K562 (cell line): ENCODE measurements around the gene TDRD9. TPM values are rescaled to one million over a fixed set of nuclear protein-coding genes. Genes with fewer than 3 reads are reported as not detected.

Experiments used
- ATAC-seq: fragments of 200-7000 bp; cut with Tn5 transposase; 3 replicates; pipeline ENCODE4 v1.9.1; 2020; ENCODE audit warnings: moderate library complexity
- BruUV-seq: library from RNA; stranded (reverse); fragments of 400-500 nt; replicated peaks from 2 replicates; lab custom pipeline; 2021; lab: Mats Ljungman, UMichigan
- CTCF ChIA-PET: fragments of 300-600 bp; formaldehyde crosslinking; extraction: SDS; loops from one replicate; lab custom pipeline; 2021; ENCODE audit warnings: low intra/inter-chr PET ratio; lab: Yijun Ruan, JAX
- POLR2A ChIA-PET: fragments of 300-600, 350-650 bp; sonication (Branson Sonifier 250); formaldehyde crosslinking; extraction: SDS; loops from one replicate; lab custom pipeline; 2021; ENCODE audit warnings: antibody characterized with exemption, inconsistent platforms; lab: Yijun Ruan, JAX
- DNase-seq, 4 experiments: peaks; one replicate each; pipeline versions ENCODE4 v3.0.0 to v3.0.0-alpha.2; 2011 to 2018; ENCODE audit warnings: low spot score in 3 of 4, mixed read lengths in 3 of 4; ENCODE audit errors: extremely low read depth in 1 of 4
- FAIRE-seq: peaks from 2 replicates; lab custom pipeline; 2011; peaks lifted over from hg19 to GRCh38; lab: Jason Lieb, UNC
- H2AFZ ChIP-seq: 2 replicates; pipeline ENCODE4 v1.6.0; 2011; ENCODE audit warnings: low read depth, low read length, control low read depth, inconsistent platforms
- H3K27ac ChIP-seq: fragments of 200-600 bp; 3 replicates; pipeline ENCODE4 v1.8.0; 2011; ENCODE audit warnings: low read depth, mild to moderate bottlenecking, control low read depth, inconsistent platforms, low read length, moderate library complexity, mixed read lengths; ENCODE audit errors: extremely low read depth
- H3K27me3 ChIP-seq, 2 experiments: fragments of 300-600 bp in 1 of 2; 2 replicates in 1 of 2; 3 replicates in 1 of 2; pipeline versions ENCODE4 v1.6.0 to v1.8.0; 2011; ENCODE audit warnings: inconsistent platforms in 2 of 2, low read length in 2 of 2, mild to moderate bottlenecking in 1 of 2, mixed read lengths in 1 of 2, moderate library complexity in 1 of 2; ENCODE audit not compliant: control insufficient read depth in 2 of 2, insufficient read depth in 2 of 2
- H3K36me3 ChIP-seq: fragments of 300-600 bp; 3 replicates; pipeline ENCODE4 v1.8.0; 2011; ENCODE audit warnings: mild to moderate bottlenecking, low read length, inconsistent platforms; ENCODE audit not compliant: control insufficient read depth, insufficient read depth
- H3K4me1 ChIP-seq, 2 experiments: fragments of 200-600 bp in 1 of 2; replicated peaks in 1 of 2; 2 replicates in 1 of 2; 3 replicates in 1 of 2; pipeline versions ENCODE4 v1.5.1 to v1.8.0; 2011; ENCODE audit warnings: inconsistent platforms in 2 of 2, low read length in 2 of 2, mild to moderate bottlenecking in 1 of 2, mixed read lengths in 1 of 2, moderate library complexity in 1 of 2; ENCODE audit not compliant: control insufficient read depth in 2 of 2, insufficient read depth in 2 of 2
- H3K4me2 ChIP-seq: 2 replicates; pipeline ENCODE4 v1.6.1; 2011; ENCODE audit warnings: low read length, control low read depth, inconsistent platforms, mixed read lengths; ENCODE audit not compliant: insufficient read depth
- H3K4me3 ChIP-seq: fragments of 200-600 bp; sonication (generic), shearing (Covaris generic); 2 replicates; pipeline ENCODE4 v1.5.1; 2016; ENCODE audit warnings: control low read depth, inconsistent platforms
- H3K79me2 ChIP-seq: fragments of 200-600 bp; 3 replicates; pipeline ENCODE4 v1.8.0; 2011; ENCODE audit warnings: low read length, inconsistent platforms; ENCODE audit not compliant: control insufficient read depth, insufficient read depth
- H3K9ac ChIP-seq, 2 experiments: 2 replicates each; pipeline versions ENCODE4 v1.6.0 to v1.6.1; 2011; ENCODE audit warnings: low read depth in 2 of 2, low read length in 2 of 2, control low read depth in 1 of 2, inconsistent platforms in 1 of 2, mild to moderate bottlenecking in 1 of 2, mixed read lengths in 1 of 2; ENCODE audit not compliant: insufficient read depth in 1 of 2
- H3K9me1 ChIP-seq: one replicate; pipeline ENCODE4 v1.6.0; 2011; ENCODE audit warnings: inconsistent platforms, mild to moderate bottlenecking, low read length, moderate library complexity; ENCODE audit not compliant: control insufficient read depth, insufficient read depth
- H3K9me3 ChIP-seq: replicated peaks from 2 replicates; pipeline ENCODE4 v1.5.1; 2011; ENCODE audit warnings: low read depth, low read length, inconsistent platforms; ENCODE audit not compliant: control insufficient read depth, insufficient read depth
- H4K20me1 ChIP-seq: replicated peaks from 2 replicates; pipeline ENCODE4 v1.6.1; 2011; ENCODE audit warnings: low read length, inconsistent platforms, mixed read lengths; ENCODE audit not compliant: control insufficient read depth, insufficient read depth
- HDAC2 ChIP-seq: fragments of 450-650 bp; IDR thresholded peaks from 2 replicates; pipeline ENCODE4 v1.6.1; 2016; ENCODE audit warnings: mild to moderate bottlenecking
- KAT8 ChIP-seq: fragments of 450-650 bp; IDR thresholded peaks from 2 replicates; pipeline ENCODE4 v1.6.1; 2016; ENCODE audit warnings: low read depth, mild to moderate bottlenecking
- KLF16 ChIP-seq: IDR thresholded peaks from 2 replicates; pipeline ENCODE4 v1.6.1; 2016; ENCODE audit warnings: antibody characterized with exemption
- MEIS2 ChIP-seq: fragments of 450-650 bp; IDR thresholded peaks from 2 replicates; pipeline ENCODE4 v1.6.1; 2014; ENCODE audit warnings: mild to moderate bottlenecking; ENCODE audit not compliant: partially characterized antibody
- NKRF ChIP-seq: fragments of 450-650 bp; IDR thresholded peaks from 2 replicates; pipeline ENCODE4 v1.6.1; 2016; ENCODE audit warnings: borderline replicate concordance
- RFX7 ChIP-seq: fragments of 250-450 bp; sonication (Bioruptor Pico); IDR thresholded peaks from 2 replicates; pipeline ENCODE4 v1.5.1; 2021; ENCODE audit warnings: mild to moderate bottlenecking
- SNAPC5 ChIP-seq: fragments of 250-450 bp; sonication (Bioruptor Pico); IDR thresholded peaks from 2 replicates; pipeline ENCODE4 v1.8.0; 2021; ENCODE audit warnings: moderate library complexity, mild to moderate bottlenecking, inconsistent platforms
- TCF7 ChIP-seq: sonication (generic); IDR thresholded peaks from 2 replicates; pipeline ENCODE4 v1.6.1; 2016; ENCODE audit warnings: antibody characterized with exemption, borderline replicate concordance
- ZEB2 ChIP-seq: fragments of 450-650 bp; IDR thresholded peaks from 2 replicates; pipeline ENCODE4 v1.6.1; 2016
- ZKSCAN8 ChIP-seq: fragments of 200-800 bp; sonication (Bioruptor generic); IDR thresholded peaks from 2 replicates; pipeline ENCODE4 v1.6.1; 2016; ENCODE audit warnings: missing genetic modification characterization, missing compliant biosample characterization
- ZNF507 ChIP-seq: conservative IDR thresholded peaks from 2 replicates; pipeline ENCODE4 v1.6.1; 2017; ENCODE audit warnings: missing genetic modification characterization, missing compliant biosample characterization
- ZNF644 ChIP-seq: fragments of 200-800 bp; sonication (Bioruptor generic); IDR thresholded peaks from 2 replicates; pipeline ENCODE4 v1.6.1; 2016; ENCODE audit warnings: low read depth, missing genetic modification characterization, missing compliant biosample characterization
- ZNF75A ChIP-seq: fragments of 450-650 bp; formaldehyde crosslinking; IDR thresholded peaks from 2 replicates; pipeline ENCODE4 v1.4.0; 2020; ENCODE audit warnings: mild to moderate bottlenecking
- WGBS: fragments of 100-300 bp; shearing (Covaris generic); methylation state at CpG from one replicate; pipeline ENCODE4 v1.1.6; 2016; ENCODE audit warnings: low coverage, mixed read lengths; ENCODE audit not compliant: insufficient coverage; ENCODE audit errors: missing lambda C conversion rate; 5-methylcytosine and 5-hydroxymethylcytosine counted together
- in situ Hi-C: fragments of 300-500 bp; cut with MboI; formaldehyde crosslinking; loops from 4 replicates; pipeline ENCODE4 v1.15.0; 2018; ENCODE audit warnings: inconsistent platforms, mixed read lengths
- intact Hi-C: fragments of 100-400 bp; cut with micrococcal nuclease; formaldehyde crosslinking; loops from 2 replicates; pipeline ENCODE4 v1.14.2; 2022
- polyA plus RNA-seq, 8 experiments: library from polyadenylated mRNA; depleted of rRNA in 4 of 8; stranded (reverse) in 5 of 8; unstranded in 3 of 8; fragments of >200 nt; fragmentation: Nextera tagmentation in 2 of 8; fragmentation: Illumina TruSeq in 1 of 8; extraction: Ambion mirVana in 2 of 8; extraction: Trizol in 1 of 8; gene quantifications; 2 replicates each; pipeline versions ENCODE4 v1.2.1 to v1.2.3, GENCODE V29; 2011 to 2014; ENCODE audit warnings: inconsistent platforms in 1 of 8, missing spikeins in 1 of 8
- total RNA-seq, 7 experiments: library from RNA; depleted of rRNA in 6 of 7; stranded (reverse); fragments of >200 nt in 6 of 7; fragmentation: Illumina TruSeq in 2 of 7; extraction: Trizol in 2 of 7; gene quantifications; 2 replicates each; pipeline versions ENCODE4 v1.2.1 to v1.2.3, GENCODE V29; 2011 to 2021; ENCODE audit warnings: low replicate concordance in 1 of 7

TDRD9 gene
- total and polyA plus RNA-seq, 9 of the 15 experiments (the other 6 are each of a cell fraction or from before 2014, with no cell fraction given): 0.04 to 0.14 (median 0.04) TPM; not detected in 5

- H2AFZ ChIP-seq: no peak overlapping the region
- FAIRE-seq (no peak), ATAC-seq (no peak), DNase-seq (no peak)
- ChIA-PET CTCF (interaction anchor here (0.7 kb wide), 1 partner anchor 295 kb away, joined by 3 read pairs; no protein-coding TSS in a partner anchor), POLR2A (no interaction called here)
- no peak for TF ChIP-seq KAT8
- no peak for TF ChIP-seq KLF16
- TF ChIP-seq ZNF507: no peak
- TF ChIP-seq HDAC2: no peak
- TF ChIP-seq ZNF644: no peak
- no peak for TF ChIP-seq ZEB2
- TF ChIP-seq TCF7: no peak
- TF ChIP-seq RFX7 (CRISPR knock-in tag): no peak
- TF ChIP-seq ZNF75A: no peak
- TF ChIP-seq SNAPC5 (CRISPR knock-in tag): no peak
- no peak for TF ChIP-seq ZKSCAN8 (CRISPR knock-in tag)
- TF ChIP-seq NKRF: no peak
- no peak for TF ChIP-seq MEIS2
- H3K27ac ChIP-seq: no peak overlapping the region
- H3K27me3 ChIP-seq: no peaks in the 10 kb centered on the region; a peak in 1 of 5 replicates
- BruUV-seq: no TSS peak
- H3K9ac ChIP-seq: no peak overlapping the region
- no peaks in the 10 kb centered on the region for H3K9me3 ChIP-seq
- H3K4me2 ChIP-seq: no peak overlapping the region
- H3K79me2 ChIP-seq: no peaks in the 10 kb centered on the region
- no peaks in the 10 kb centered on the region for H4K20me1 ChIP-seq
- no peak overlapping the region for H3K4me3 ChIP-seq
- H3K36me3 ChIP-seq: no peaks in the 10 kb centered on the region
- intact Hi-C loops (no loop called here), in situ Hi-C loops (no loop called here)
- H3K9me1 ChIP-seq: no peaks in the 10 kb centered on the region
- 0% methylated on average over 4 of the region's 5 CpGs for WGBS
- H3K4me1 ChIP-seq: no peaks in the 10 kb centered on the region
Measured at GRCh38 chr14:104066279-104066678, 138.0 kb downstream of the TDRD9 start.
